HuH-7.5 (cell line): ENCODE measurements around the gene ACER3.

ENCODE experiments used
- DNase-seq: peaks from one replicate; pipeline ENCODE4 v3.0.0; 2011; ENCODE audit warnings: low spot score

The ACER3 gene

DNA sequence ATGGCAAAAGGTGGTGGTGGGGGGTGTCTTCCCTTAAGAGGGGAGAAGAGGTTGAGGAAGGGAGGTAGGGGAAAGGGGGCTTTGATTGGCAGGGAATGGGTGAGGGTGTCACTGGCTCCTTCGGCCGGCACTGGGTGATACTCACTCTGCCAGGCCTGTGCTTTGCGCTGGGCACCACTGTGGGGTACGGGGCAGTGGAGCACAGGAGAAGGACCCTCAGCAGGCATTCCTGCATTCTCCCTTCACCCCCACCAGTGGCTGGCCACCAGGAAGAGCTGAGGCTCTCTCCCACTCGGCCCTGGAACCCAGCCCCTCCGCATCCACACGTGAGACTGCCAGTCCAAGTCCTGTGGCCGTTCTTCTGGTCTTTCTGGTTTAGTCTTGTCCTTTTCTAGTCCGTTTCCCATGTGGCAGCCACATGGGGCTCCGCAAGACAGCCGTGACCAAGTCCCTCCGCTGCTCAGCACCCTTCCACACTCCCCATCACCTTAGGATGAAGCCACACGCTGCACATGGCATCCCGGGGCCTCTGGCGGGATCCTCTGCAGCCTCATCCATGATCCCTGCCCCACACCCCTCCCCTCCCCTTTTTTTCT, 214.0 kb downstream of the ACER3 start:
- DNase-seq: no peak

DNA sequence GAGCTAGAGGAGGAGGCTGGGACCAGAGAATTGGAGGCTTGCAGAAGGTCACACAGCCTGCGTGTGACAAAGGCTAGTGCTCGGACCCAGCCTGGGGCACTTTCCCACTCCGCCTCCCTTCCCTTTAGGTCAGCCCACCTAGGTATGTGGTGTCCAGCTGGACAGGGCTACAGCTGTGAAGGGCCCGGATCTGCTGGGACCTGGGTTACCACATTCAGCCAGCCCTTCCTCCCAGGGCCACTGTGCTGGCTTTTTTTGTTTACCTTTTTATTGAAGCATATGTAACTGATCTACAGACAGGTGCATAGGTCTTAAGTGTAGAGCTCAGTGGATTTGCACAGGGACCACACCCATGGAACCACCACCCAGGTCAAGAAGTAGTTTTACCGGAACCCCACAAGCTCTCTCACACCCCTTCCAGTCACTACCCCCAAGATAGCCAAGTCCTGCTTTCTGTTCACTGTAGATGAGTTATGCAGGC, 214.7 kb downstream of the ACER3 start:
- DNase-seq: no peak
